GM19455 (cell line): ENCODE measurements around the gene PPP2R5D.
A peak's percentile ranks its signal among the peaks of the same experiment; 100 is the strongest.

Source experiments
- ATAC-seq: cut with Tn5 transposase; IDR thresholded peaks from one replicate; pipeline ENCODE4 v1.9.1; 2021; ENCODE audit not compliant: unreplicated experiment

PPP2R5D gene

GRCh38 chr6:42963179-42963854, 21.1 kb upstream of the PPP2R5D start:
- ATAC-seq = no peak

GRCh38 chr6:42963855-42964605, 20.3 kb upstream of the PPP2R5D start:
- no peak for ATAC-seq

GRCh38 chr6:42966571-42966970, 17.8 kb upstream of the PPP2R5D start:
- ATAC-seq = no peak

GRCh38 chr6:42967228-42967627, 17.1 kb upstream of the PPP2R5D start:
- no peak for ATAC-seq

GRCh38 chr6:42968126-42968701, 16.2 kb upstream of the PPP2R5D start:
- ATAC-seq = no peak

- no peak for ATAC-seq
Measured at GRCh38 chr6:42968783-42969182, 15.6 kb upstream of the PPP2R5D start.

GRCh38 chr6:42969431-42969830, 14.9 kb upstream of the PPP2R5D start:
- no peak for ATAC-seq

GRCh38 chr6:42969934-42970333, 14.4 kb upstream of the PPP2R5D start:
- no peak for ATAC-seq

- ATAC-seq = no peak
Measured at GRCh38 chr6:42970871-42971612, 13.3 kb upstream of the PPP2R5D start.

- no peak for ATAC-seq
Measured at GRCh38 chr6:42971746-42972327, 12.5 kb upstream of the PPP2R5D start.

- ATAC-seq = no peak
Measured at GRCh38 chr6:42973926-42974325, 10.4 kb upstream of the PPP2R5D start.

- ATAC-seq = no peak
Measured at GRCh38 chr6:42974919-42975505, 9.4 kb upstream of the PPP2R5D start.

GRCh38 chr6:42978487-42978838, 5.9 kb upstream of the PPP2R5D start:
- no peak for ATAC-seq

GRCh38 chr6:42978839-42979522, 5.4 kb upstream of the PPP2R5D start, which contains the start of gene PEX6:
TSS of gene PEX6 (minus strand) at chr6:42979181. CDS start at chr6:42979150, 31 bp downstream.
- peak; percentile 81 for ATAC-seq

GRCh38 chr6:42979523-42980177, 4.7 kb upstream of the PPP2R5D start:
- ATAC-seq = no peak

- ATAC-seq = no peak
Measured at GRCh38 chr6:42981836-42982235, 2.5 kb upstream of the PPP2R5D start.

- no peak for ATAC-seq
Measured at GRCh38 chr6:42984924-42985475, 630 bp downstream of the PPP2R5D start.

- no peak for ATAC-seq
Measured at GRCh38 chr6:42987533-42988451, 3.4 kb downstream of the PPP2R5D start.
